GM13977 (cell line): ENCODE results near the gene UTS2B.
A peak's percentile ranks its signal among the peaks of the same experiment; 100 is the strongest.

Experiments used
- DNase-seq: peaks from one replicate; pipeline ENCODE4 v3.0.0; 2012; ENCODE audit warnings: low spot score
- in situ Hi-C: fragments of 300-500 bp; cut with MboI; formaldehyde crosslinking; loops from one replicate; pipeline ENCODE4 v1.12.0; 2022; ENCODE audit warnings: low sequenced_read_pairs, low pct_unique_long_range_greater_than_20kb, mixed read lengths, inconsistent platforms; ENCODE audit not compliant: unreplicated experiment
- TF ChIP-seq, protein P1 (sequence below): IDR thresholded peaks from 2 replicates; pipeline ENCODE4 v1.5.1; 2012; ENCODE audit warnings: mild to moderate bottlenecking, control low read depth; ENCODE audit not compliant: insufficient read depth; ENCODE audit errors: extremely low read depth, missing control alignments

The UTS2B gene

DNA sequence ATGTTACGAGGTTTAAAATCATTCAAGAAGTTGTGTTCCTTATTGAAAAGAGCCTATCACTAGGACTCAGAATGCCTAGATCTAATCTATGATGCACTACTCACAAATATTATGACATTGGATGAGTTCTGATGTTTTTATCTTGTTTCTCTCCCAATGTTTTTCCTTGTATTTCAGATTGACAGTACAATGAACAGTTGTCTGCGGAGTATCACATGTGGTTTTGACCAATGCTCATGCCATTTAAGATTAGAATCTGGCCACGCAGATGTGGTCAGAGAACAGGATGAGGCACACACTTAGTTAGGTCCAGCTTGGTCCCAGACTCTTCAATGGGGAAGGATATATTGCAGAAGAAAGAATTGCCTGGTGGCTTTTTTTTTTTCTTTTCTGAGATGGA lies 26.7 kb downstream of the UTS2B start:
- in situ Hi-C loops: no loop called here
- TF ChIP-seq, protein P1, sequence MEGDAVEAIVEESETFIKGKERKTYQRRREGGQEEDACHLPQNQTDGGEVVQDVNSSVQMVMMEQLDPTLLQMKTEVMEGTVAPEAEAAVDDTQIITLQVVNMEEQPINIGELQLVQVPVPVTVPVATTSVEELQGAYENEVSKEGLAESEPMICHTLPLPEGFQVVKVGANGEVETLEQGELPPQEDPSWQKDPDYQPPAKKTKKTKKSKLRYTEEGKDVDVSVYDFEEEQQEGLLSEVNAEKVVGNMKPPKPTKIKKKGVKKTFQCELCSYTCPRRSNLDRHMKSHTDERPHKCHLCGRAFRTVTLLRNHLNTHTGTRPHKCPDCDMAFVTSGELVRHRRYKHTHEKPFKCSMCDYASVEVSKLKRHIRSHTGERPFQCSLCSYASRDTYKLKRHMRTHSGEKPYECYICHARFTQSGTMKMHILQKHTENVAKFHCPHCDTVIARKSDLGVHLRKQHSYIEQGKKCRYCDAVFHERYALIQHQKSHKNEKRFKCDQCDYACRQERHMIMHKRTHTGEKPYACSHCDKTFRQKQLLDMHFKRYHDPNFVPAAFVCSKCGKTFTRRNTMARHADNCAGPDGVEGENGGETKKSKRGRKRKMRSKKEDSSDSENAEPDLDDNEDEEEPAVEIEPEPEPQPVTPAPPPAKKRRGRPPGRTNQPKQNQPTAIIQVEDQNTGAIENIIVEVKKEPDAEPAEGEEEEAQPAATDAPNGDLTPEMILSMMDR: no peak
- DNase-seq: no peak

DNA sequence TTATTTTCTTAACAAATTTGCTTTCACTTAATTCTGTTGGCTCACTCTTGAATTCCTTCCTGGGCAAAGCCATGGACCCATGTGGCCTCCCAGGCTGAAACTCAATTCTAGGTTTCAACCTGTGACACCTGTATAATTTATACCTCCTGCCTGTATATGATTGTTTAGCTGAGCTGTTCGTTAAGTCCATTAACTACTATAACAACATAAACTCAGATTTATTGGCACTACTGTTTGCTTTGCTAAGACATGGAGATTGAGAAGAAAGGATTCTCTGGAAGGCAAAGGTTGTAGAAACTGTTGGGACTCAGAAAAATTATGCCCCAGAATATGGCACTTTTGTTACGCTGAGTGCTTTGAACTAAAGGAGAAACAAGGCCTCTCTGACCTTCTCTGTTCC lies 27.9 kb downstream of the UTS2B start:
- in situ Hi-C loops: no loop called here
- no peak for DNase-seq
- TF ChIP-seq, protein P1: no peak

DNA sequence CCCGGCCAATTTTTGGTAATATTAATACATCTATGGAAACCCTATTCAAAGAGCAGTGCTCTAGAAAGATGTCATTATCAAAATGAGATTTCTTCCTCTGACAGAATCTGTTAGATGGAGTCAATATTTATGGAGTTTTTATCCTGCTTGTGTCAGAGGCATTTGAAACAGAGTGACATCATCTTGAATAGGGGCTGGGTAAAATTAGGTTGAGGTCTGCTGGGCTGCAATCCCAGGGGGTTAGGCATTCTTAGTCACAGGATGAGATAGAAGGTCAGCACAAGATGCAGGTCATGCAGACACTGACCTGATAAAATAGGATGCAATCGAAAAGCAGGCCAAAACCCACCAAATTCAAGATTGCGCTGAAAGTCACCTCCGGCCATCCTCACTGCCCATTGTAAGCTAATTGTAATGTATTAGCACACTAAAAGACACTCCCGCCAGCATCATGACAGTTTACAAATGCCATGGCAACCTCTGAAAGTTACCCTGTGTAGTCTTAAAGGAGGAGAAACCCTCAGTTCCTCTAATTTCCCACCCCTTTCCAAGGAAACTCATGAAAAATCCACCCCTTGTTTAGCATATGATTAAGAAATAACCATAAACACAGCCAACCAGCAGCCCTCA lies 28.4 kb downstream of the UTS2B start:
- DNase-seq: no peak
- TF ChIP-seq, protein P1: no peak
- in situ Hi-C loops: no loop called here

DNA sequence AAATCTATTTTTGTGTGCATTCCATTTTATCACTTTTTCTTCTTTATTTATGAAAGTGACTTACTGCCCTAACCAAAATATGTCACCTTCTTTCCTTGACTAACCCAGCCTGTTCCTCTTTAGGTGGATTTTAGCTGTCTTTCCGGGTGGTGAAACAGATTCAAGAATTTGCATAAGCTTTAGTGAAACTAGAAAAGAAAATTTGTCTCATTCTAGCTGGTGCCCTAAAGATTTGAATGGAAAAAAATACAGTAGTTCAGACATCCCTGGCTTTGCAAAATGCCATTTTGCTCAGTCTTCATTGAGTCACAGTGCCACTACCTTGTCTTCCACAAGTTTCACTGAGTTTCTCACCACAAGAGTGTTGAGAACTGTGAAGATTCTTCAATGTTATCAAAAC lies 29.3 kb downstream of the UTS2B start:
- in situ Hi-C loops: no loop called here
- DNase-seq: peak; percentile 30
- TF ChIP-seq, protein P1: no peak

DNA sequence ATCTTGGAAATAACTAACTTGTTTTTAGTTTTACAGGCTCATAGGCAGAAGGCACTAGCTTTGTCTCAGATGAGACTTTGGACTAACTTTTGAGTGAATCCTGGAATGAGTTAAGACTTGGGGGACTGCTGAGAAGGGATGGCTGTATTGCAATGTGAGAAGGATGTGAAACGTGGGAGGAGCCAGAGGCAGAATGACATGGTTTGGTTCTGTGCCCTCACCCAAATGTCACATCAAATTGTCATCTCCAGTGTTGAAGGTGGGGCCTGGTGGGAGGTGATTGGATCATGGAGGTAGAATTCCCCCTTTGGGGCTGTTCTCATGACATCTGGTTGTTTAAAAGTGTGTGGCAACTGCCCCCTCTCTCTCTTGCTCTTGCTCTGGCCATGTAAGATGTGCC lies 29.9 kb downstream of the UTS2B start:
- in situ Hi-C loops: no loop called here
- TF ChIP-seq, protein P1: no peak
- DNase-seq: no peak

DNA sequence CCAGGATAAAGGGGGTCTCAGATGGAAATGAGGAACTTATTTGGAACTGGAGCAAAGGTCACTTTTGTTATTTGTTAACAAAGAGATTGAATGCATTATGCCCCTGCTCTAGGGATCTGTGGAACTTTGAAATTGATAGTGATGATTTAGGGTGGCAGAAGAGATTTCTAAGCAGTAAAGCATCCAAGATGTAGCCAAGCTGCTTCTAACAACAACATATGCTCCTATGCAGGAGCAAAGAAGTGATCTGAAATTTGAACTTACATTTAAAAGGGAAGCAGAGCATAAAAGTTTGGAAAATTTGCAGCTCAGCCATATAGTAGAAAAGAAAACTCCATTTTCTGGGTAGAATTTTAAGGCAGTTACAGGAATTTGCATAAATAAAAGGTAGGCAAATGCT lies 31.5 kb downstream of the UTS2B start:
- in situ Hi-C loops: no loop called here
- TF ChIP-seq, protein P1: no peak

DNA sequence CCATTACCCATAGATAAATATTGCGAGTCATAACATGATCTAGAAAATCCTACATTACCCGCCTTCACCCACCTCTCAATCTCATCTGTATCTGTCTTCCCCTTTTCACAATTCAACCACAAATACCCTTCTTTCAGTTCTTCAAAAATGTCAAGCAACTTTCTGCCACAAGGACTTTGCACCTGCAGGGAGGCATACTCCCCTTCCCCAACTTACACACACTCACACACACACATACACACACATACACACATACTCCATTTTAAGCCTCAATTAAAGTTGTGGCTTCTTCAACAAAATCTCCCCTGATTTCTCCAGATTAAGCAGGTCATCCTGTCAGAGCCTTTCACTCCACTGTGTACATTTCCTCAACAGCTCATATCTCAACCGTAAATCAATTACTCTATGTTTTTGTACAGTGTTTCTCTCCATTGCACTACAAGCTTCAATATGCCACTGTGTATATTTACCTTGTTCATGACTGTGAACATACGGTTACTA lies 34.2 kb downstream of the UTS2B start:
- in situ Hi-C loops: no loop called here
- DNase-seq: no peak
- TF ChIP-seq, protein P1: no peak

More for the DNA sequence above, 31.5 kb downstream of the UTS2B start:
- no peak for DNase-seq
